NT2/D1 (cell line): ENCODE results near the gene CDH13.

Experiments
- DNase-seq: peaks from one replicate; pipeline ENCODE4 v3.0.0-alpha.2; 2011; ENCODE audit warnings: low read depth, low spot score
- H3K27me3 ChIP-seq: 2 replicates; pipeline ENCODE4 v1.6.0; 2011; ENCODE audit warnings: mild to moderate bottlenecking; ENCODE audit not compliant: insufficient read length, insufficient read depth
- H3K36me3 ChIP-seq: 2 replicates; pipeline ENCODE4 v1.6.1; 2011; ENCODE audit warnings: mild to moderate bottlenecking, low read length, mixed read lengths; ENCODE audit not compliant: insufficient read depth, insufficient read length
- H3K4me1 ChIP-seq: 2 replicates; pipeline ENCODE4 v1.5.1; 2011; ENCODE audit not compliant: insufficient read depth, insufficient read length
- H3K4me3 ChIP-seq: 2 replicates; pipeline ENCODE4 v1.5.1; 2011; ENCODE audit warnings: low read depth; ENCODE audit not compliant: insufficient read length
- H3K9ac ChIP-seq: 2 replicates; pipeline ENCODE4 v1.6.0; 2011; ENCODE audit warnings: low read depth; ENCODE audit not compliant: insufficient read length
- H3K9me3 ChIP-seq: 2 replicates; pipeline ENCODE4 v1.5.1; 2011; ENCODE audit warnings: mild to moderate bottlenecking, low read length; ENCODE audit not compliant: insufficient read depth
- SUZ12 ChIP-seq: IDR thresholded peaks from 2 replicates; pipeline ENCODE4 v1.6.1; 2011; ENCODE audit not compliant: insufficient read length, insufficient read depth; ENCODE audit errors: extremely low read depth
- YY1 ChIP-seq: IDR thresholded peaks from 2 replicates; pipeline ENCODE4 v1.6.1; 2011; ENCODE audit not compliant: insufficient read length, insufficient read depth
- ZNF274 ChIP-seq: IDR thresholded peaks from 2 replicates; pipeline ENCODE4 v1.6.1; 2011; ENCODE audit warnings: mild to moderate bottlenecking, low read depth, low read length

Gene CDH13

DNA sequence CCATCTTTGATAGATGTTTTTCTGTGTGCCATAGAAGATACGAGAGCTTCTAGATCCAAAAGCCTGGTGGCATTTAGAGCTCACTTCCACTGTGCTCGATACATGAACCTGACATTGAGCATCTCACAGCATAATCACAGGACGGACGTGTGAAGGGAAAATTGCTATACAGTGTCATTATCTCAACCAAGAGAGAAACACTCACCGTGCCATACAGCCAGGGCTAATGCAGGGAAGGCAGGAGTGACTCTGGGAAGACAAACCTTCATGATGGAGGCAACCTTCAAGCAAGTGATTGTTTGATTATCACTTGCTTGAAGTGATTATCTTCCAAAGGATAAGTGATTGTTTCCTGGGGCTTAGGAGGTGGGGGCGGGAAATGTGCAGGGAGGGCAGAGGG is 962.8 kb downstream of the CDH13 start:
- TF ChIP-seq SUZ12 = no peak
- no peak for TF ChIP-seq YY1
- TF ChIP-seq ZNF274 = no peak
- no peak for DNase-seq
- no peaks in the 10 kb centered on the region for H3K36me3 ChIP-seq
- no peaks in the 10 kb centered on the region for H3K27me3 ChIP-seq
- H3K9ac ChIP-seq = no peak overlapping the region
- H3K4me3 ChIP-seq = no peak overlapping the region
- H3K9me3 ChIP-seq = no peaks in the 10 kb centered on the region
- no peaks in the 10 kb centered on the region for H3K4me1 ChIP-seq

DNA sequence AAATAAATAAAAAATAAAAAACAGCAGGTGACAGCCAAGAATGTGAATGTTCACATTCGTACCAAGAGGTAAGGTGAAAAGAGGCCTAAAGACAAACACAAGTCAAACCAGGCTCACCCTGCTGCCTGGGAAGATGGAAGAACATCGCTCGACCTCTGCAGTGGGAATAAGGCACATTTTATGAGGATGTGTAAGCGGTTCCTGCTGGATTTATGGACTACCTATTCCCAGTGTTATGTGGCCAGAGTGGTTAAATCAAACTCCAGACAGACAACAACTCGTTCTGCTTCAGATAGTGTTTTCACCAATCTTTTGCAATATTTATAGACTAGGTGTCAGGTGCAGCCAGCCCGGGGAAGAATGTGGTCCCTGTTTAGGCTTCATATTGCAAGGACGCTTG is 966.0 kb downstream of the CDH13 start:
- Histone ChIP-seq H3K27me3 (no peaks in the 10 kb centered on the region), H3K4me3 (no peak overlapping the region), H3K9ac (no peak overlapping the region), H3K4me1 (no peaks in the 10 kb centered on the region), H3K36me3 (no peaks in the 10 kb centered on the region), H3K9me3 (no peaks in the 10 kb centered on the region)
- TF ChIP-seq YY1 = no peak
- no peak for TF ChIP-seq ZNF274
- TF ChIP-seq SUZ12 = no peak
- no peak for DNase-seq

DNA sequence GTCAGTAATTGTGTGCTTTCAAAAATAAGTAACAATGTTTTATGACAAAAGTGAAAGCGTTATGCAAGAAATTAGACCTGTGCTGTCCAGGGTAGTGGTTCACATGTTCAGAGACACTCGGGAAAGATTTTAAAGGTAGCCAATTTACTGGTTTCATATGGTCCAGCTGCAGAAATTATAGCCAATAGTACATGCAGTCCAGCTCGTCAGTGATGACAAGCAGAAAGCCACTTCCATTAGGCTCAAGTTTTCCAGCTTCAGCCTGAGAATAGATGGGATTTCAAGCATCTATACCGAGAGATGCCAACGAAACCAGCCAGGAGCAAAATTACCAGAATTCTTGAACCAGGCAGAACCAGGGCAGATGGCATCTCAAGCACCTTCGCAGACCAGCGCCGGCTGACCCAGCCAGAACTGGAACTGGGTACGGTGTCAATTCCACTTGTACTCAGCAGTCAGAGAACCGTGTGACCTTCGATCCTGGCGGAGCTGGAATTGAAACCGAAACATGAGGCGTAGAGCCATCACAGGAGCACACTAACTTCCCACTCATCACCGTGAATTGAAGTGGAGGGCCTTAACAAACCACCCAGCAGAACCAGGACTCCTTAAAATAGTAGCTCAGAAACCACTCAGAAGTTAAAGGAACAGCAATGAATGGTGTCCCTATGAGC is 973.2 kb downstream of the CDH13 start:
- Histone ChIP-seq H3K27me3 (no peaks in the 10 kb centered on the region), H3K36me3 (no peaks in the 10 kb centered on the region), H3K4me3 (no peak overlapping the region), H3K4me1 (no peaks in the 10 kb centered on the region), H3K9ac (no peak overlapping the region), H3K9me3 (no peaks in the 10 kb centered on the region)
- DNase-seq = no peak
- no peak for TF ChIP-seq SUZ12
- no peak for TF ChIP-seq ZNF274
- no peak for TF ChIP-seq YY1

DNA sequence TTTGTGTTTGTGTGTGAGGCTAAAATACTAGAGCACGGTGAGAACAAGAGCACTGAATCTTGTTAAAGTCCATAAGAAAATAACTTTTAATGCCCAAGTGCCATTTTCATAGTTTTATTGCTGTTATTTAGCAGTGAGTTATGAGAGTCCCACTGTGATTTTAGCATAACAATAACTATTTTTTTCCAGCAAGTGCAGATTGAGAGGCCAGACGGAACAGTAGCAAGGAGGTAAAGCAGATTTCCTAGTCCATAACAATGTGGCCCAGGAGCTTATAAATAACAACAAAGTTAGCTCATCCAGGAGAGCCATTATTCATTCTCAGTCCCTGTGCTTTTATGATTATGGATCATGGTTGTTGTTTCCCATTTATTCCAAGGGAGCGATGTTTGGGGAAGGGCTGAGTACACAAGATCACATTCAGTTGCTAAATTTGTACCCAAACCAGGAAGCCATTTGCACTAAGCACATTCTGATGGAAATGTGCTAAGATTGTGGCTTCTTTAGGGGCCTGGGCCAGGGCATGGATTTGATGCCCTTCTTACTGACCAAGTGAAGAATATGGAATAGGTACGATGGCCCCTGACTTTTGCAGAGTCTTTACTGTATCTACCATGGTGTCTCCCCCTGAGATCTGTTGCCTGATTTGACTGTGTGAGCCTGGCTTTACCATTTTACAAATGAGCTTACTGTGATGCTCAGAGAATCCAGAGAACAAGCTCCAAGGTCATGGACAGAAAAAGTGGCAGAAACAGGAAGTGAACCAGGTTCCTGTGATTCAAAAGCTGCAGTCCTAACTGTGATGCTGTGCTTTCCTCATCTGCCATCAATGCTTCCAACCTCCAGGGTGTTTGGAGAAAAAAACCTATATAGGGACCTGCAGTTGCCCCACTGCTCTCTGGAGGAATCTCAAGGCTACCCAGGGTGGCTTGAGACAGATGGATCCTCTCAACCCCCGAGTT is 976.3 kb downstream of the CDH13 start:
- H3K36me3 ChIP-seq = no peaks in the 10 kb centered on the region
- H3K9me3 ChIP-seq = no peaks in the 10 kb centered on the region
- H3K4me1 ChIP-seq = no peaks in the 10 kb centered on the region
- DNase-seq = peak; percentile 51
- no peaks in the 10 kb centered on the region for H3K27me3 ChIP-seq
- no peak overlapping the region for H3K4me3 ChIP-seq
- no peak overlapping the region for H3K9ac ChIP-seq
- TF ChIP-seq ZNF274 = no peak
- no peak for TF ChIP-seq SUZ12
- no peak for TF ChIP-seq YY1

DNA sequence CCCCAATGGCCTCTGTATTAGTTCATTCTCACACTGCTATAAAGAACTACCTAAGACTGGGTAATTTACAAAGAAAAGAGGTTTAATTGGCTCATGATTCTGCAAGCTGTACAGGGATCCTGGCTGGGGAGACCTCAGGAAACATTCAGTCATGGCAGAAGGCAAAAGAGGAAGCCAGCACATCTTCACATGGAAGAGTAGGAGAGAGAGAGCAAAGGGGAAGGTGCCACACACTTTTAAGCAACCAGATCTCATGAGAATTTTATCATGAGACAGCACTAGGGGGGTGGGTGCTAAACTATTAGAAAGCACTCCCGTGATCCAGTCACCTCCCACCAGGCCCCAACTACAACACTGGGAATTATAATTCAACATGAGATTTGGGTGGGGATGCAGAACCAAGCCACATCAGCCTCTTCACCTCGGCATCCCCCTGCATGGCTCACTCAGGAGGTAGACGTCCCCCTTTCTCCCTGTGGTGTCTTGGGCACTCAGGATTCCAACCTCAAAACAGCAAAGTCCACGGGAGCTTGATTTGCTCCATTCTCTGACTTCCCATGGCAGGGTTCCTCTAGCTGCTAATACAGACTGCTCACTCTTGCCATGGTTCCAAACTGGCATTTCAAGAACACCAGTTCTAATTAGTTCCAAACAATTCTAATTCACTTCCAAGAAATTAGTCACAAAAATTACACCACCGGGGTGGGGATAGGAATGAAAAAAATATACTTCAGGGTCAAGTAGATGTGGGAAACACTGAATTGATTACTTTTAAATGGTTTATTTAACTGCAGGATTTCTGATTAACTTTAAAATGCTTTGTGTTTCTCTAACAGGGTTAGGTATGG is 977.2 kb downstream of the CDH13 start:
- Histone ChIP-seq H3K4me1 (no peaks in the 10 kb centered on the region), H3K27me3 (no peaks in the 10 kb centered on the region), H3K4me3 (no peak overlapping the region), H3K9me3 (no peaks in the 10 kb centered on the region), H3K9ac (no peak overlapping the region), H3K36me3 (no peaks in the 10 kb centered on the region)
- no peak for DNase-seq
- TF ChIP-seq ZNF274 = no peak
- no peak for TF ChIP-seq SUZ12
- no peak for TF ChIP-seq YY1

DNA sequence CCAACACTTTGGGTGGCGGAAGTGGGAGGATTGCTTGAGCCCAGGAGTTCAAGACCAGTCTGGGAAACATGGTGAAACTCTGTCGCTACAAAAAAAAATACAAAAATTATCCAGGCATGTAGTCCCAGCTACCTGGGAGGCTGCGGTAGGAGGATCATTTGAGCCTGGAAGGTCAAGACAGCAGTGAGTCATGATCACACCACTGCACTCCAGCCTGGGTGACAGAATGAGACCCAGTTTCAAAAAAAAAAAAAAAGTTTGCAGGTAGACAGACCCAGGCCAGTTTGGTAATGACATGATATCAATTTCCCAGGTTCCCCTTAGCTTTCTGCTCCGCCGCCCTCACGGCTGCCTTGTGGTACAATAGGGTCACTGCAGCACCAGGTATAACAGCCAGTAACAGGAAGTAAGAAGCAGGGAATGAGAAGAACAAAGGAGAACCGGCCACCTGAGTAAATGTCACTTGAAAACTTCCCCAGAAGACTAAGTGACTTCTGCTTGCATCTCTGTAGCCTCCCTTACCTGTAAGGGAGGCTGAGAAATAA is 979.8 kb downstream of the CDH13 start:
- H3K27me3 ChIP-seq = no peaks in the 10 kb centered on the region

More for the DNA sequence above, 979.8 kb downstream of the CDH13 start:
- H3K4me3 ChIP-seq = no peak overlapping the region
- DNase-seq = no peak
- TF ChIP-seq SUZ12 = no peak
- no peak for TF ChIP-seq YY1
- no peak for TF ChIP-seq ZNF274
- no peaks in the 10 kb centered on the region for H3K9me3 ChIP-seq
- H3K9ac ChIP-seq = no peak overlapping the region
- no peaks in the 10 kb centered on the region for H3K36me3 ChIP-seq
- no peaks in the 10 kb centered on the region for H3K4me1 ChIP-seq
